ENCODE results near the gene FAM219A. TPM values are rescaled to one million over a fixed set of nuclear protein-coding genes. Genes with fewer than 3 reads are reported as not detected.

The FAM219A gene
- total RNA-seq, 1 experiment from 2014 or later = 63.3 TPM

DNA sequence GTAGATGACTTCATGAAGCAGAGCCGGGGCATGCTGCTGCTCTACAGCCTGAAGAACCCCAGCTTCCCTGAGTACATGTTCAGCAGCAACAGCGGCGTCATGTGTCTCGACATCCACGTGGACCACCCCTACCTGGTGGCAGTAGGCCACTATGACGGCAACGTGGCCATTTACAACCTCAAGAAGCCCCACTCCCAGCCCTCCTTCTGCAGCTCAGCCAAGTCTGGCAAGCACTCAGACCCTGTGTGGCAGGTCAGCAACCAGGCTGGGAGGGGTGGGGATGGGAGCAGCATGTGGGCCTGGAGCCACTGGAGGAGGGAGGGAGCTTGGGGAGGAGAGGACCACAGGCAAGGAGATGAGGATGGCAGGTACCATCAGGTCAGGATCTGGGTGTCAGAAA lies 48.3 kb upstream of the FAM219A start:
- no peaks in the 10 kb centered on the region for H3K36me3 ChIP-seq (ENCODE audit: insufficient read depth, low read length, poor library complexity, severe bottlenecking)
- ChIA-PET POLR2A (ENCODE audit: low non-redundant PET) (no interaction called here), CTCF (no interaction called here)
- TF ChIP-seq CTCF (conservative IDR thresholded peaks at IDR 0.05; ENCODE audit: low read depth, low read length) = no peak
- TF ChIP-seq EZH2 (IDR thresholded peaks at IDR 0.05; ENCODE audit: borderline replicate concordance, low read depth, low read length, poor library complexity, severe bottlenecking) = no peak
- intact Hi-C loops (cut with micrococcal nuclease; ENCODE audit: unreplicated experiment) = no loop called here
- no TSS peak for BruUV-seq (replicated peaks)
- no peak overlapping the region for H3K27ac ChIP-seq (ENCODE audit: low read depth, low read length, poor library complexity, severe bottlenecking)
- H3K4me1 ChIP-seq (ENCODE audit: insufficient read depth, low read length, poor library complexity, severe bottlenecking) = no peaks in the 10 kb centered on the region
- no peak overlapping the region for H3K4me3 ChIP-seq (ENCODE audit: low read depth, low read length, poor library complexity, severe bottlenecking)
- DNase-seq (ENCODE audit: low spot score) = no peak
- H3K27me3 ChIP-seq (replicated peaks; ENCODE audit: insufficient read depth, low read depth, low read length, poor library complexity) = no peaks in the 10 kb centered on the region
- H3K9me3 ChIP-seq (ENCODE audit: low read depth, low read length, poor library complexity, severe bottlenecking) = no peaks in the 10 kb centered on the region

DNA sequence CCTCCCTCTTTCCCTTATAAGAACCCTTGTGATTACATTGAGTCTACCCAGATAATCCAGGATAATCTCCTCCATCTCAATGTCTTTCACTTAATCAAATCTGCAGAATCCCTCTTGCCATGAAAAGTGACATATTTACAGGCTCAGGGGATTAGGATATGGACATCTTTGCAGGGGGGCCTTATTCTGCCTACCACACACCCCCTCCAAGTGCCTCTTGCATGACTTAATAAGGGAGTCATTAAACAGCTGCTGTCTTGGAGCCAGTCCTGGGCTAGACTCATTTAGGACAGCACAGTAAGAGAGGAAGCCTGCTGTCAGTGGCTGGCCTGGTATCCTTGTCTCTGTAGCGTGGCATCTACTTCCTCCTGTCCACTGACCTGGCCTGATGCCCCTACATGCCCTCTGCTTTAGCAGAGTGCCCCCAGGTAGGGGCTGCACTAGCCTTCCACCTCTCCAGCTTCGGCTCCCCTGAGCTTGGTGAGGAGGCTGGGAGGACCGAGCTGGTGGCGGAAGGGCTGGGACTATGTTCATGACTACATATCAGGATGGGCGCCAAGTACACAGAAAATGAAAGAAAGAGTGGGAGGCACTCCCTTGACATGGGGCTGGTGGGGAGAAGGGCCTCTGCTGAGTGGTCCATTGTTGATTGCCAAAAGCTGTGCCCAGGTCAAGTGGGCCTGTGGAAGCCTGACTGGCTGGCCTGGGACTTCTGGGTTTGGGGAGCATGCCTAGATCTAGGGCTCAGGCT lies 47.2 kb upstream of the FAM219A start:
- CTCF ChIA-PET = interaction anchor here (0.6 kb wide), 1 partner anchor 203 kb away, joined by 3 read pairs; no protein-coding TSS in a partner anchor
- Histone ChIP-seq H3K9me3 (ENCODE audit: low read depth, low read length, poor library complexity, severe bottlenecking) (no peaks in the 10 kb centered on the region), H3K4me1 (ENCODE audit: insufficient read depth, low read length, poor library complexity, severe bottlenecking) (no peaks in the 10 kb centered on the region), H3K27me3 (replicated peaks; ENCODE audit: insufficient read depth, low read depth, low read length, poor library complexity) (no peaks in the 10 kb centered on the region), H3K36me3 (ENCODE audit: insufficient read depth, low read length, poor library complexity, severe bottlenecking) (no peaks in the 10 kb centered on the region), H3K4me3 (ENCODE audit: low read depth, low read length, poor library complexity, severe bottlenecking) (no peak overlapping the region), H3K27ac (ENCODE audit: low read depth, low read length, poor library complexity, severe bottlenecking) (no peak overlapping the region)
- intact Hi-C loops (cut with micrococcal nuclease; ENCODE audit: unreplicated experiment) = no loop called here
- no peak for TF ChIP-seq CTCF (conservative IDR thresholded peaks at IDR 0.05; ENCODE audit: low read depth, low read length)
- TF ChIP-seq EZH2 (IDR thresholded peaks at IDR 0.05; ENCODE audit: borderline replicate concordance, low read depth, low read length, poor library complexity, severe bottlenecking) = no peak
- no peak for DNase-seq (ENCODE audit: low spot score)
- POLR2A ChIA-PET (ENCODE audit: low non-redundant PET) = no interaction called here
- no TSS peak for BruUV-seq (replicated peaks)

- Histone ChIP-seq H3K4me3 (ENCODE audit: low read depth, low read length, poor library complexity, severe bottlenecking) (no peak overlapping the region), H3K4me1 (ENCODE audit: insufficient read depth, low read length, poor library complexity, severe bottlenecking) (no peaks in the 10 kb centered on the region), H3K36me3 (ENCODE audit: insufficient read depth, low read length, poor library complexity, severe bottlenecking) (no peaks in the 10 kb centered on the region), H3K27me3 (replicated peaks; ENCODE audit: insufficient read depth, low read depth, low read length, poor library complexity) (no peaks in the 10 kb centered on the region), H3K9me3 (ENCODE audit: low read depth, low read length, poor library complexity, severe bottlenecking) (no peaks in the 10 kb centered on the region), H3K27ac (ENCODE audit: low read depth, low read length, poor library complexity, severe bottlenecking) (no peak overlapping the region)
- intact Hi-C loops (cut with micrococcal nuclease; ENCODE audit: unreplicated experiment) = loop anchor here (5.0 kb wide), 2 partner anchors 86 to 99 kb away; no protein-coding TSS in a partner anchor
- no peak for TF ChIP-seq EZH2 (IDR thresholded peaks at IDR 0.05; ENCODE audit: borderline replicate concordance, low read depth, low read length, poor library complexity, severe bottlenecking)
- no peak for TF ChIP-seq CTCF (conservative IDR thresholded peaks at IDR 0.05; ENCODE audit: low read depth, low read length)
- ChIA-PET POLR2A (ENCODE audit: low non-redundant PET) (no interaction called here), CTCF (interaction anchor here (2.2 kb wide), 1 partner anchor 100 kb away, joined by 8 read pairs; no protein-coding TSS in a partner anchor)
- no TSS peak for BruUV-seq (replicated peaks)
- no peak for DNase-seq (ENCODE audit: low spot score)
Observed at GRCh38 chr9:34503406-34503805, 45.0 kb upstream of the FAM219A start.
